BLaER1 (cell line): Measurements from ENCODE around the gene NTM.

Experiments used
- H3K27ac ChIP-seq: shearing (Covaris generic); formaldehyde crosslinking; 2 replicates; pipeline ENCODE4 v1.8.1; 2022
- H3K27me3 ChIP-seq: shearing (Covaris generic); formaldehyde crosslinking; 2 replicates; pipeline ENCODE4 v1.8.1; 2022
- H3K36me3 ChIP-seq: shearing (Covaris generic); formaldehyde crosslinking; 2 replicates; pipeline ENCODE4 v1.8.1; 2022
- H3K4me1 ChIP-seq: shearing (Covaris generic); formaldehyde crosslinking; 2 replicates; pipeline ENCODE4 v1.8.1; 2022
- H3K4me2 ChIP-seq: shearing (Covaris generic); formaldehyde crosslinking; 2 replicates; pipeline ENCODE4 v1.8.1; 2022
- H3K4me3 ChIP-seq: shearing (Covaris generic); formaldehyde crosslinking; 2 replicates; pipeline ENCODE4 v1.8.1; 2022
- H3K9ac ChIP-seq: shearing (Covaris generic); formaldehyde crosslinking; 2 replicates; pipeline ENCODE4 v1.8.1; 2022
- H3K9me3 ChIP-seq: shearing (Covaris generic); formaldehyde crosslinking; 2 replicates; pipeline ENCODE4 v1.8.1; 2022
- H4K20me1 ChIP-seq: shearing (Covaris generic); formaldehyde crosslinking; 2 replicates; pipeline ENCODE4 v1.8.1; 2022
- Cebpa-rat ChIP-seq: shearing (Covaris generic); IDR thresholded peaks from 2 replicates; pipeline ENCODE4 v1.8.1; 2022

NTM gene

GRCh38 chr11:131802440-131803115, 432.2 kb downstream of the NTM start:
- H3K27me3 ChIP-seq: no peaks in the 10 kb centered on the region

GRCh38 chr11:131807876-131808275, 437.5 kb downstream of the NTM start:
- Histone ChIP-seq H3K9ac (no peak overlapping the region), H3K4me3 (no peak overlapping the region), H3K27ac (no peak overlapping the region), H3K36me3 (no peaks in the 10 kb centered on the region), H3K4me1 (no peaks in the 10 kb centered on the region), H4K20me1 (no peaks in the 10 kb centered on the region), H3K4me2 (no peak overlapping the region), H3K27me3 (no peaks in the 10 kb centered on the region), H3K9me3 (no peaks in the 10 kb centered on the region)
- no peak for TF ChIP-seq Cebpa-rat

More at GRCh38 chr11:131802440-131803115, 432.2 kb downstream of the NTM start:
- no peak overlapping the region for H3K4me3 ChIP-seq
- H3K36me3 ChIP-seq: no peaks in the 10 kb centered on the region
- H3K9ac ChIP-seq: no peak overlapping the region
- H3K9me3 ChIP-seq: no peaks in the 10 kb centered on the region
- no peaks in the 10 kb centered on the region for H4K20me1 ChIP-seq
- TF ChIP-seq Cebpa-rat: no peak
- H3K27ac ChIP-seq: no peak overlapping the region
- H3K4me2 ChIP-seq: no peak overlapping the region
- peaks cover 5% of the 10 kb centered on the region; the same call in 1 of the 2 replicates for H3K4me1 ChIP-seq

- TF ChIP-seq Cebpa-rat: no peak
- Histone ChIP-seq H3K4me2 (no peak overlapping the region), H3K4me1 (no peaks in the 10 kb centered on the region), H3K9ac (no peak overlapping the region), H4K20me1 (no peaks in the 10 kb centered on the region), H3K27ac (no peak overlapping the region), H3K9me3 (no peaks in the 10 kb centered on the region), H3K36me3 (no peaks in the 10 kb centered on the region), H3K27me3 (no peaks in the 10 kb centered on the region), H3K4me3 (no peak overlapping the region)
These were observed 438.1 kb downstream of the NTM start for GRCh38 chr11:131808470-131808869.

GRCh38 chr11:131809203-131809918, 438.9 kb downstream of the NTM start:
- H3K27ac ChIP-seq: no peak overlapping the region
- H3K4me2 ChIP-seq: no peak overlapping the region
- no peak overlapping the region for H3K4me3 ChIP-seq
- no peaks in the 10 kb centered on the region for H3K27me3 ChIP-seq
- no peaks in the 10 kb centered on the region for H4K20me1 ChIP-seq
- H3K36me3 ChIP-seq: no peaks in the 10 kb centered on the region
- H3K4me1 ChIP-seq: no peaks in the 10 kb centered on the region
- H3K9ac ChIP-seq: no peak overlapping the region
- H3K9me3 ChIP-seq: no peaks in the 10 kb centered on the region
- TF ChIP-seq Cebpa-rat: no peak

- no peak overlapping the region for H3K27ac ChIP-seq
- no peak overlapping the region for H3K4me2 ChIP-seq
- no peak for TF ChIP-seq Cebpa-rat
- no peak overlapping the region for H3K4me3 ChIP-seq
- H3K9ac ChIP-seq: no peak overlapping the region
- H3K4me1 ChIP-seq: no peaks in the 10 kb centered on the region
- no peaks in the 10 kb centered on the region for H3K36me3 ChIP-seq
- no peaks in the 10 kb centered on the region for H3K27me3 ChIP-seq
- no peaks in the 10 kb centered on the region for H4K20me1 ChIP-seq
- no peaks in the 10 kb centered on the region for H3K9me3 ChIP-seq
These were observed 440.1 kb downstream of the NTM start for GRCh38 chr11:131810541-131810940.

GRCh38 chr11:131811383-131811782, 441.0 kb downstream of the NTM start:
- no peaks in the 10 kb centered on the region for H3K9me3 ChIP-seq
- H3K27me3 ChIP-seq: no peaks in the 10 kb centered on the region
- no peak overlapping the region for H3K4me2 ChIP-seq
- no peak for TF ChIP-seq Cebpa-rat
- H3K36me3 ChIP-seq: no peaks in the 10 kb centered on the region
- H3K9ac ChIP-seq: no peak overlapping the region
- H3K4me1 ChIP-seq: no peaks in the 10 kb centered on the region
- no peaks in the 10 kb centered on the region for H4K20me1 ChIP-seq
- no peak overlapping the region for H3K27ac ChIP-seq
- H3K4me3 ChIP-seq: no peak overlapping the region

- H3K27ac ChIP-seq: no peak overlapping the region
- no peaks in the 10 kb centered on the region for H3K4me1 ChIP-seq
- no peak overlapping the region for H3K4me2 ChIP-seq
- no peak overlapping the region for H3K4me3 ChIP-seq
- no peaks in the 10 kb centered on the region for H3K36me3 ChIP-seq
- no peaks in the 10 kb centered on the region for H3K27me3 ChIP-seq
- TF ChIP-seq Cebpa-rat: no peak
- H4K20me1 ChIP-seq: no peaks in the 10 kb centered on the region
- no peak overlapping the region for H3K9ac ChIP-seq
- H3K9me3 ChIP-seq: no peaks in the 10 kb centered on the region
These were observed 443.7 kb downstream of the NTM start for GRCh38 chr11:131814108-131814507.

- TF ChIP-seq Cebpa-rat: no peak
- no peak overlapping the region for H3K27ac ChIP-seq
- H3K27me3 ChIP-seq: no peaks in the 10 kb centered on the region
- no peaks in the 10 kb centered on the region for H3K36me3 ChIP-seq
- no peak overlapping the region for H3K4me3 ChIP-seq
- no peaks in the 10 kb centered on the region for H3K4me1 ChIP-seq
- no peak overlapping the region for H3K4me2 ChIP-seq
- no peaks in the 10 kb centered on the region for H3K9me3 ChIP-seq
- no peaks in the 10 kb centered on the region for H4K20me1 ChIP-seq
- no peak overlapping the region for H3K9ac ChIP-seq
These were observed 445.2 kb downstream of the NTM start for GRCh38 chr11:131815590-131815989.

- no peaks in the 10 kb centered on the region for H3K9me3 ChIP-seq
- no peaks in the 10 kb centered on the region for H4K20me1 ChIP-seq
- H3K4me2 ChIP-seq: no peak overlapping the region
- H3K27ac ChIP-seq: no peak overlapping the region
- no peaks in the 10 kb centered on the region for H3K4me1 ChIP-seq
- H3K36me3 ChIP-seq: no peaks in the 10 kb centered on the region
- TF ChIP-seq Cebpa-rat: no peak
- no peaks in the 10 kb centered on the region for H3K27me3 ChIP-seq
- H3K4me3 ChIP-seq: no peak overlapping the region
- H3K9ac ChIP-seq: no peak overlapping the region
These were observed 445.6 kb downstream of the NTM start for GRCh38 chr11:131816051-131816450.

GRCh38 chr11:131817687-131818188, 447.3 kb downstream of the NTM start:
- H3K36me3 ChIP-seq: no peaks in the 10 kb centered on the region
- no peak for TF ChIP-seq Cebpa-rat
- H3K4me2 ChIP-seq: no peak overlapping the region
- no peak overlapping the region for H3K27ac ChIP-seq
- no peaks in the 10 kb centered on the region for H4K20me1 ChIP-seq
- no peak overlapping the region for H3K4me3 ChIP-seq
- no peaks in the 10 kb centered on the region for H3K27me3 ChIP-seq
- no peaks in the 10 kb centered on the region for H3K4me1 ChIP-seq
- no peaks in the 10 kb centered on the region for H3K9me3 ChIP-seq
- H3K9ac ChIP-seq: no peak overlapping the region
